SK-N-SH (cell line): Measurements from ENCODE around the gene GATB. TPM values are rescaled to one million over a fixed set of nuclear protein-coding genes. Genes with fewer than 3 reads are reported as not detected.

Source experiments
- CTCF ChIA-PET: fragments of 300-600, 350-600 bp; formaldehyde crosslinking; extraction: SDS; loops from one replicate; lab custom pipeline; 2021; lab: Yijun Ruan, JAX
- POLR2A ChIA-PET: fragments of 350-600 bp; sonication (Branson Sonifier 250); formaldehyde crosslinking; extraction: SDS; loops from one replicate; lab custom pipeline; 2020; ENCODE audit warnings: antibody characterized with exemption, inconsistent platforms; lab: Yijun Ruan, JAX
- DNase-seq: peaks from one replicate; pipeline ENCODE4 v3.0.0; 2012
- H2AFZ ChIP-seq: fragments of 200-600 bp; sonication (generic); 2 replicates; pipeline ENCODE4 v1.8.1; 2016; ENCODE audit warnings: antibody characterized with exemption, mild to moderate bottlenecking, low read depth
- H3F3A ChIP-seq: fragments of 200-600 bp; sonication (generic); replicated peaks from 2 replicates; pipeline ENCODE3; 2016; ENCODE audit warnings: antibody characterized with exemption, mild to moderate bottlenecking; ENCODE audit not compliant: insufficient read depth
- H3K27ac ChIP-seq, 2 experiments: fragments of 200-500 bp in 1 of 2; fragments of 200-600 bp in 1 of 2; sonication (Bioruptor generic) in 1 of 2; sonication (generic), shearing (Covaris generic) in 1 of 2; 2 replicates each; pipeline versions ENCODE4 v1.5.1 to v1.6.1; 2014 to 2016; ENCODE audit warnings: low read depth in 2 of 2, inconsistent platforms in 1 of 2, low read length in 1 of 2, mild to moderate bottlenecking in 1 of 2, mixed read lengths in 1 of 2
- H3K27me3 ChIP-seq: fragments of 200-600 bp; sonication (generic), shearing (Covaris generic); 2 replicates; pipeline ENCODE4 v1.6.1; 2016; ENCODE audit warnings: mixed run types; ENCODE audit not compliant: insufficient read depth
- H3K36me3 ChIP-seq, 2 experiments: fragments of 200-500 bp in 1 of 2; fragments of 200-600 bp in 1 of 2; sonication (Bioruptor generic) in 1 of 2; sonication (generic) in 1 of 2; replicated peaks in 1 of 2; 2 replicates each; pipeline versions ENCODE3 to v1.5.1; 2014 to 2016; ENCODE audit warnings: low read length in 1 of 2, mild to moderate bottlenecking in 1 of 2; ENCODE audit not compliant: insufficient read depth in 2 of 2, control insufficient read depth in 1 of 2
- H3K4me1 ChIP-seq, 2 experiments: fragments of 200-500 bp in 1 of 2; fragments of 200-600 bp in 1 of 2; sonication (Bioruptor generic) in 1 of 2; sonication (generic), shearing (Covaris generic) in 1 of 2; 2 replicates each; pipeline versions ENCODE4 v1.5.1 to v1.6.1; 2014 to 2016; ENCODE audit warnings: low read depth in 1 of 2, low read length in 1 of 2, mixed run types in 1 of 2; ENCODE audit not compliant: insufficient read depth in 2 of 2, control insufficient read depth in 1 of 2
- H3K4me2 ChIP-seq: fragments of 200-600 bp; sonication (generic), shearing (Covaris generic); 2 replicates; pipeline ENCODE4 v1.6.1; 2017; ENCODE audit warnings: mixed run types
- H3K4me3 ChIP-seq, 2 experiments: fragments of 200-500 bp in 1 of 2; fragments of 200-600 bp in 1 of 2; sonication (Bioruptor generic) in 1 of 2; sonication (generic), shearing (Covaris generic) in 1 of 2; 2 replicates each; pipeline versions ENCODE4 v1.5.1 to v1.8.1; 2014 to 2016; ENCODE audit warnings: low read depth in 2 of 2, inconsistent platforms in 1 of 2, low read length in 1 of 2, mild to moderate bottlenecking in 1 of 2, mixed read lengths in 1 of 2, moderate library complexity in 1 of 2
- H3K79me2 ChIP-seq: fragments of 200-600 bp; sonication (generic); 2 replicates; pipeline ENCODE4 v1.8.1; 2017; ENCODE audit warnings: mild to moderate bottlenecking; ENCODE audit not compliant: insufficient read depth
- H3K9ac ChIP-seq: fragments of 200-600 bp; sonication (generic); 2 replicates; pipeline ENCODE4 v1.6.1; 2017; ENCODE audit warnings: mixed run types
- H3K9me2 ChIP-seq: fragments of 200-600 bp; sonication (generic); 2 replicates; pipeline ENCODE4 v1.6.1; 2017; ENCODE audit warnings: mixed run types
- H3K9me3 ChIP-seq: fragments of 200-600 bp; sonication (generic); 2 replicates; pipeline ENCODE4 v1.6.1; 2017; ENCODE audit warnings: mixed run types, mild to moderate bottlenecking, moderate library complexity
- H4K20me1 ChIP-seq: fragments of 200-600 bp; sonication (generic); 2 replicates; pipeline ENCODE4 v1.6.1; 2017; ENCODE audit warnings: mild to moderate bottlenecking, mixed run types; ENCODE audit not compliant: insufficient read depth
- ELF1 ChIP-seq: IDR thresholded peaks from 2 replicates; pipeline ENCODE4 v1.4.0; 2012
- EZH2phosphoT487 ChIP-seq: fragments of 200-600 bp; sonication (generic); IDR thresholded peaks from 2 replicates; pipeline ENCODE4 v1.6.1; 2017; ENCODE audit warnings: low read depth, mixed run types, mild to moderate bottlenecking, antibody characterized with exemption, moderate library complexity, borderline replicate concordance
- FOXM1 ChIP-seq: IDR thresholded peaks from 2 replicates; pipeline ENCODE4 v1.4.0; 2012; ENCODE audit warnings: low read depth, mild to moderate bottlenecking
- GABPA ChIP-seq: IDR thresholded peaks from 2 replicates; pipeline ENCODE4 v1.4.0; 2012; ENCODE audit warnings: low read depth, mild to moderate bottlenecking
- GATA2 ChIP-seq: sonication (generic); formaldehyde crosslinking; IDR thresholded peaks from 2 replicates; pipeline ENCODE4 v1.5.0; 2020; ENCODE audit warnings: mild to moderate bottlenecking, missing genetic modification reagents
- JUND ChIP-seq: IDR thresholded peaks from 2 replicates; pipeline ENCODE4 v1.4.0; 2012
- NRF1 ChIP-seq: IDR thresholded peaks from 2 replicates; pipeline ENCODE4 v1.6.1; 2012; ENCODE audit warnings: low read depth, mild to moderate bottlenecking, low read length
- POLR2AphosphoS5 ChIP-seq: IDR thresholded peaks from 2 replicates; pipeline ENCODE4 v1.6.1; 2012; ENCODE audit warnings: low read depth, low read length
- REST ChIP-seq: IDR thresholded peaks from 2 replicates; pipeline ENCODE4 v1.6.1; 2012; ENCODE audit warnings: mild to moderate bottlenecking, low read depth, low read length, moderate library complexity
- RFX5 ChIP-seq: IDR thresholded peaks from 2 replicates; pipeline ENCODE4 v1.6.1; 2012; ENCODE audit warnings: mild to moderate bottlenecking, improper control_type of control experiment, low read length
- RXRA ChIP-seq: IDR thresholded peaks from 2 replicates; pipeline ENCODE4 v1.4.0; 2012; ENCODE audit warnings: low read depth, mild to moderate bottlenecking, borderline replicate concordance
- TAF1 ChIP-seq: IDR thresholded peaks from 2 replicates; pipeline ENCODE4 v1.6.1; 2012; ENCODE audit warnings: low read depth, mild to moderate bottlenecking, low read length, moderate library complexity, borderline replicate concordance
- TCF12 ChIP-seq: IDR thresholded peaks from 2 replicates; pipeline ENCODE4 v1.4.0; 2012
- WGBS: methylation state at CpG from one replicate; pipeline ENCODE4 v1.1.6; 2017; ENCODE audit warnings: low lambda C conversion rate; 5-methylcytosine and 5-hydroxymethylcytosine counted together
- polyA plus RNA-seq, 3 experiments: library from polyadenylated mRNA; depleted of rRNA; stranded (reverse); fragments of >200 nt; gene quantifications; 2 replicates each; pipeline ENCODE4 v1.2.3, GENCODE V29; 2012

Gene GATB
- polyA plus RNA-seq, 1 of the 3 experiments (the other 2 are of a cell fraction), result 28.1 TPM

GRCh38 chr4:151717909-151718628 is 42.7 kb downstream of the GATB start:
- Histone ChIP-seq H3K36me3 (peaks cover 0 to 13% of the 10 kb centered on the region in 2 experiments), H3K4me2 (no peak overlapping the region), H3K9me2 (no peaks in the 10 kb centered on the region), H3K9me3 (no peaks in the 10 kb centered on the region), H3K79me2 (no peaks in the 10 kb centered on the region), H4K20me1 (no peaks in the 10 kb centered on the region), H3K27me3 (no peaks in the 10 kb centered on the region), H3K4me3 (no peak overlapping the region), H3F3A (no peaks in the 10 kb centered on the region), H3K27ac (no peak overlapping the region), H3K4me1 (no peaks in the 10 kb centered on the region), H3K9ac (no peak overlapping the region), H2AFZ (no peak overlapping the region)
- ChIA-PET CTCF (no interaction called here), POLR2A (no interaction called here)
- 88% methylated on average over 10 of the region's 10 CpGs for WGBS
- TF ChIP-seq POLR2AphosphoS5, result no peak
- no peak for TF ChIP-seq FOXM1
- no peak for TF ChIP-seq ELF1
- no peak for TF ChIP-seq GATA2 (CRISPR knock-in tag)
- TF ChIP-seq REST, result no peak
- no peak for TF ChIP-seq TCF12
- DNase-seq, result no peak

- 100% methylated on average over 2 of the region's 2 CpGs for WGBS
These were observed 43.5 kb downstream of the GATB start for GRCh38 chr4:151717314-151717713.

GRCh38 chr4:151716324-151716723 is 44.5 kb downstream of the GATB start:
- H3K4me2 ChIP-seq, result no peak overlapping the region
- H2AFZ ChIP-seq, result no peak overlapping the region
- DNase-seq, result no peak
- no peaks in the 10 kb centered on the region for H4K20me1 ChIP-seq
- ChIA-PET POLR2A (no interaction called here), CTCF (no interaction called here)
- 94% methylated on average over 5 of the region's 5 CpGs for WGBS
- TF ChIP-seq POLR2AphosphoS5 (no peak), TCF12 (no peak), EZH2phosphoT487 (no peak), RFX5 (no peak), NRF1 (no peak), GATA2 (CRISPR knock-in tag) (no peak), RXRA (no peak), ELF1 (no peak)
- H3K9me2 ChIP-seq, result no peaks in the 10 kb centered on the region
- H3F3A ChIP-seq, result no peaks in the 10 kb centered on the region
- no peak overlapping the region for H3K9ac ChIP-seq
- H3K9me3 ChIP-seq, result no peaks in the 10 kb centered on the region
- H3K27ac ChIP-seq, result no peak overlapping the region
- H3K4me3 ChIP-seq, result no peak overlapping the region
- H3K79me2 ChIP-seq, result no peaks in the 10 kb centered on the region
- no peaks in the 10 kb centered on the region for H3K27me3 ChIP-seq
- H3K4me1 ChIP-seq, result no peaks in the 10 kb centered on the region
- peaks cover 0 to 13% of the 10 kb centered on the region in 2 experiments for H3K36me3 ChIP-seq

More at GRCh38 chr4:151717314-151717713, 43.5 kb downstream of the GATB start:
- no peaks in the 10 kb centered on the region for H3K27me3 ChIP-seq
- H3K9ac ChIP-seq, result no peak overlapping the region
- no peak overlapping the region for H2AFZ ChIP-seq
- H3K79me2 ChIP-seq, result no peaks in the 10 kb centered on the region
- no peak overlapping the region for H3K4me2 ChIP-seq
- H3K9me2 ChIP-seq, result no peaks in the 10 kb centered on the region
- H3K36me3 ChIP-seq, result peaks cover 0 to 13% of the 10 kb centered on the region in 2 experiments
- no peak overlapping the region for H3K4me3 ChIP-seq
- CTCF ChIA-PET, result no interaction called here
- no peaks in the 10 kb centered on the region for H4K20me1 ChIP-seq
- no peak for DNase-seq
- H3F3A ChIP-seq, result no peaks in the 10 kb centered on the region
- H3K4me1 ChIP-seq, result no peaks in the 10 kb centered on the region
- POLR2A ChIA-PET, result no interaction called here
- H3K27ac ChIP-seq, result no peak overlapping the region
- TF ChIP-seq TAF1, result no peak
- no peak for TF ChIP-seq FOXM1
- TF ChIP-seq GABPA, result no peak
- no peak for TF ChIP-seq JUND
- TF ChIP-seq, all 33 proteins: peak for 0
- no peaks in the 10 kb centered on the region for H3K9me3 ChIP-seq
